ENCODE measurements around the gene WDR82. TPM values are rescaled to one million over a fixed set of nuclear protein-coding genes. Genes with fewer than 3 reads are reported as not detected.
A peak's percentile ranks its signal among the peaks of the same experiment; 100 is the strongest.

WDR82 gene
- total RNA-seq, 1 donor from 2014 or later: 103 TPM

DNA sequence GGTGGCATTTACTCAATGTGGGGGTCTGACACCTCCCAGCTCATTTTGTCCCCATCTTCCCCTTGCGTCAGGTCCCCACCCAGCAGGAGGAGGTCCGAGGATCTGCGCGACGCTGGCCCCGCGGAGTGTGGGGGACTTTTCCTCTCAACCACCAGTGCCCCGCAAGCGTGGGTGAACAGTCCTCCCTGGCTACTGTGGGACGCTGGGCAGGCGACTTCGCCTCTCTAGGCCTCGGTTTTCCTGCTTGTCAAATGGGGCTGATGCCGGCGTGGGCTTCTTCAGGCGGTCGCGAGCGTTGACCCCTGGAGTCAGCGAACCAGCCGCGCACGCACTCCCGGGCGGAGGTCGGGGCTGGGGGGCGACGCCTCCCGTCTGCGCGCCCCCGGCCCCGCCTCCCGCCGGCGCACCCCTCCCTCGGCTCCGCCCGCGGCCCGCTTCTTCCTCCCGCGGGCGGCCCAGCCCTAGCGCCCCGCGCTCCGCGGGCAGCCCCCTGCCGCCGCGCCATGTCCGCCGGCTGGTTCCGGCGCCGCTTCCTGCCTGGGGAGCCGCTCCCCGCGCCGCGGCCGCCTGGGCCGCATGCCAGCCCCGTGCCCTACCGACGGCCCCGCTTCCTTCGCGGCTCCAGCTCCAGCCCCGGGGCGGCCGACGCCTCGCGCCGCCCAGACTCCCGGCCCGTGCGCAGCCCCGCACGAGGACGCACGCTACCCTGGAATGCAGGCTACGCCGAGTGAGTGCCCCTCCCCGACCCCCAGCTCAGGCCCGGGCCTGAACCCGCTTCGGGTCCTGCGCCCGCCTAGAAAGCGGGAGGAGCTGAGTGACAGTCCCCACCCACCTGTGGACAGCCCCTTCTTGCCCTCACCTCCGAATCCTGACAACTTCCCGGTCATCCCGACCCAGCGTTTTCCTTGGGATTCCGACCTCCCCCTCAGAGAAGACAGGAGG is 32.9 kb downstream of the WDR82 start, which contains the start of gene PPM1M:
PPM1M (plus strand) TSS at position 438 of the 942 bp plus-strand sequence; CDS start at position 504, 66 bp downstream.
- peak within 1 kb of the TSS; percentile 88 for H3K27ac Mint-ChIP-seq
- H3K36me3 Mint-ChIP-seq (ENCODE audit: low read depth): peaks cover 55% of the 10 kb centered on the region
- intact Hi-C loops (cut with micrococcal nuclease): loop anchor here (1.0 kb wide), 1 partner anchor 7 kb away; no protein-coding TSS in a partner anchor
- H3K4me3 Mint-ChIP-seq (ENCODE audit: low read depth): peak within 1 kb of the TSS; percentile 83
- DNase-seq (ENCODE audit: low spot score): peak; percentile 61
- no peaks in the 10 kb centered on the region for H3K9me3 Mint-ChIP-seq
- H3K27me3 Mint-ChIP-seq (ENCODE audit: low read depth): no peaks in the 10 kb centered on the region
- H3K4me1 Mint-ChIP-seq (ENCODE audit: low read depth): peaks cover 61% of the 10 kb centered on the region

DNA sequence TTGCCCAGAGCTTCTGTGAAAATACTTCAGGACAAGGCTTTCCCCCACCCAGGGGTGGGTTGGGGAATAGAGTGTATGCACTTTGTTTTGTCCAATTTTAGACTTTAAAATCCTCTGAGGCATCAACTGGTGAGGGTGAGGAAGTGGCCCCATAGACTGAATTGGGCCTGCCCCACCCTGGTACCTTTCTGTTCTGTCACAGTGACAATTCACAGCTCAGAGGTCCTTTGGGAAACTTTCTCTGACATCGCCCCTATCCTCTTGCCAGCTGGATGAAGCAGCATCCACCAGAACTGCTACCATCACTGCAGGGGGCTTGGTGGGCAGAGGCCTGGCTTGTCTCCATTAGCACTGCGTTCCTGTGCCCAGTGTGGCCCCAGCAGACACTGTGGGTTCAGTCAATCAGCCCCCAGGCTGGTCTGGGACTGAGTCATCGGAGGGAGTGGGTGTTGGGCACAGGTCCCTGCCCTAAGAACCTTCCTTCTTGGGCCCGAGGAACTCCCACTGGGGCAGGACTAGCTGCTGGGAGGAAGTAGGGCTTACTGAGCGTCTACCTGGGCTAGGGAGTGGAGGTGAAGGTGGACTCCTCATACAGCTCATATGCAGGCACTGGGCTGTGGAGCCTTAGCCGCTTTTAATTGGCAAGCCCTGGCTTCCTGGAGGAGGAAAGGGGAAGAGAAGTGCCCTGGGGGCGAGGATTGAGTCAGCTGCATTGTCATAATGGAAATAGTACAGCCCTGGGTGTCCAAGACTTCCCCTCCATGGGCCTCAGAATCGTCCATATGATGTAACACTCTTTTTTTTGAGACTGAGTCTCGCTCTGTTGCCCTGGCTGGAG is 34.4 kb downstream of the WDR82 start:
- peak overlapping the region; percentile 88 for H3K27ac Mint-ChIP-seq
- intact Hi-C loops (cut with micrococcal nuclease): no loop called here
- H3K9me3 Mint-ChIP-seq: no peaks in the 10 kb centered on the region
- no peak for DNase-seq (ENCODE audit: low spot score)
- H3K4me1 Mint-ChIP-seq (ENCODE audit: low read depth): peaks cover 60% of the 10 kb centered on the region
- peaks cover 56% of the 10 kb centered on the region for H3K36me3 Mint-ChIP-seq (ENCODE audit: low read depth)
- H3K4me3 Mint-ChIP-seq (ENCODE audit: low read depth): peak overlapping the region; percentile 75
- no peaks in the 10 kb centered on the region for H3K27me3 Mint-ChIP-seq (ENCODE audit: low read depth)

DNA sequence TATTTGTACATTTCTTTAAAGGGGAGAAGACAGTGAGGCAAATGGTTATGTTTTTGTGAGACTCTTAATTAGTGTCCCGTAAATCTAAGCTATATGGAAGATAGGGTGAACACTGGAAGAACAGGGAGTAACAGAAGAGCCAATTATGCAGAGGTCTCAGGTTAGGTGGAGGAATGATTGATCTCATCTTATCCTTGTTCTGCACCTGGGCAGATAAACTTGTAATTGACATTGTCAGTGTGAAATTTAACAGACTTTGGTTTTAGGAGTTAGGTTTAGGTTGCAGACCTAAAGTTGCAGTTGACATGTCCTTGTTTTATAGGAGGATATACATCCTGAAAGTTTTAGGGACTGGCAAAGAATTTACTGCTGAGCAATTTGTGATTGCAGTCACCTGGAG is 36.4 kb downstream of the WDR82 start:
- Mint-ChIP-seq H3K36me3 (ENCODE audit: low read depth) (peaks cover 44% of the 10 kb centered on the region), H3K4me3 (ENCODE audit: low read depth) (no peak overlapping the region), H3K4me1 (ENCODE audit: low read depth) (peaks cover 63% of the 10 kb centered on the region), H3K9me3 (no peaks in the 10 kb centered on the region), H3K27ac (peak overlapping the region; percentile 68), H3K27me3 (ENCODE audit: low read depth) (no peaks in the 10 kb centered on the region)
- intact Hi-C loops (cut with micrococcal nuclease): no loop called here
- DNase-seq (ENCODE audit: low spot score): no peak

DNA sequence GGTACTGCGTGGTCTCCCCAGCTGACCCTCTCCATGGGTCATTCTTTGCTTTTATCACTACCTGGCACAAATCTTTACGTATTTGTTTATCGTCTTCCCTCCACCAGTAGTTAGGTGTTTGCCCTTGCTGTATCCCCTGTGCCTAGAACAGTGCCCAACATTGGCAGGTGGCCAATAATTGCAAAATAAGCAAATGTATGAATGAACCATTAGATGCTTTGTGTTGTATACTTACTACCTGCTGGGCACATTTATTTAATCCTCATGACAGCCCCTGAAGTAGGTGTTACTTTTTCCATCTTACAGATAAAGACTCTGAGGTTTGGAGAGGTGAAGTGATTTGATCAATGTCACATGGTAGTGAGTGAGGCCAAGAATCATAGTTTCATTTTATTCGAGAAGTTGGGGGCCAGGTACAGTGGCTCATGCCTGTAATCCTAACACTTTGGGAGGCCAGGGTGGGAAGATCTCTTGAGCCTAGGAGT is 37.5 kb downstream of the WDR82 start:
- H3K4me1 Mint-ChIP-seq (ENCODE audit: low read depth): peaks cover 61% of the 10 kb centered on the region
- intact Hi-C loops (cut with micrococcal nuclease): loop anchor here (1.0 kb wide), 1 partner anchor 12 kb away; no protein-coding TSS in a partner anchor
- DNase-seq (ENCODE audit: low spot score): no peak

DNA sequence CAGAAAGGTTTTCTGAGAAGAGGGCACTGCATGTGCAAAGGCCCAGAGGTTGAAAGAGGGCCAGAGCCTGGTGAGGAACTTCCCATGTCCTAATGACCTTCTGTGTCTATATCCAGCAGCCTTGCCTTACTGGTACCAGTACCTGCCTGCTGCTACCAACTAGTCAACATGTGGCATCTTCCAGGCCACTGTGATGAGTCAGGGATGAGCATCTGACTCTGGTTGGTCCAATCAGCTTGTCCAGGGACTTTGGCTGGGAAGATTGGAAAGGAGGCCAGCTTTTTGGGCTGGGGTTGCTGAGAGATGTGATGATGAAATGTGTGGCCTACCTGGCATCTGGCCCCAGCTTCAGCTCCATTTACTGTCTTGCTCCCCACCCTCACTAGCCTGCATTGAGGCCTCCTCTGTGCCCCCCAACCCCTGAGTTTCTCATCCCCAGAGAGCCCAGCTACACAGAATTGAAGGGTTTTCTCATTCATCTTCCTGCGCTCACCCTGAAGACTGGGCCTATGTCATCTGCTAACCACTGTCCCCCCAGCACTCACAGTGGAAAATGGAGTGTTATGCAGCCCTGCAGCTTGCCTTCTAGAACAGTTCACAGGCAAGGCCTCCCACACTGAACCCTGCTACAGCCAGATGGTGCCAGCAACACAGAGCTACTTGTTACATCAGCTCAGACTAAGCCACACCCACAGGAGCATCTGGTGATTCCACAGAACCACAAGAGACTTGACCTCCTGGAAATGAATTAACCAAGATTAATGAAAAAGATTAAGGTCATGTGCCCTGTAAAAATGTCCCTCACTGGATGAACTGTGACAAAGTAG is 38.2 kb downstream of the WDR82 start:
- intact Hi-C loops (cut with micrococcal nuclease): no loop called here
- DNase-seq (ENCODE audit: low spot score): peak; percentile 57
- Mint-ChIP-seq H3K27me3 (ENCODE audit: low read depth) (no peaks in the 10 kb centered on the region), H3K27ac (peak overlapping the region; percentile 99), H3K4me1 (ENCODE audit: low read depth) (peaks cover 61% of the 10 kb centered on the region), H3K4me3 (ENCODE audit: low read depth) (peak overlapping the region; percentile 96), H3K9me3 (no peaks in the 10 kb centered on the region), H3K36me3 (ENCODE audit: low read depth) (peaks cover 42% of the 10 kb centered on the region)

More for the DNA sequence above, 37.5 kb downstream of the WDR82 start:
- Mint-ChIP-seq H3K9me3 (no peaks in the 10 kb centered on the region), H3K36me3 (ENCODE audit: low read depth) (peaks cover 36% of the 10 kb centered on the region), H3K27me3 (ENCODE audit: low read depth) (no peaks in the 10 kb centered on the region), H3K4me3 (ENCODE audit: low read depth) (peak overlapping the region; percentile 96), H3K27ac (peak overlapping the region; percentile 99)

DNA sequence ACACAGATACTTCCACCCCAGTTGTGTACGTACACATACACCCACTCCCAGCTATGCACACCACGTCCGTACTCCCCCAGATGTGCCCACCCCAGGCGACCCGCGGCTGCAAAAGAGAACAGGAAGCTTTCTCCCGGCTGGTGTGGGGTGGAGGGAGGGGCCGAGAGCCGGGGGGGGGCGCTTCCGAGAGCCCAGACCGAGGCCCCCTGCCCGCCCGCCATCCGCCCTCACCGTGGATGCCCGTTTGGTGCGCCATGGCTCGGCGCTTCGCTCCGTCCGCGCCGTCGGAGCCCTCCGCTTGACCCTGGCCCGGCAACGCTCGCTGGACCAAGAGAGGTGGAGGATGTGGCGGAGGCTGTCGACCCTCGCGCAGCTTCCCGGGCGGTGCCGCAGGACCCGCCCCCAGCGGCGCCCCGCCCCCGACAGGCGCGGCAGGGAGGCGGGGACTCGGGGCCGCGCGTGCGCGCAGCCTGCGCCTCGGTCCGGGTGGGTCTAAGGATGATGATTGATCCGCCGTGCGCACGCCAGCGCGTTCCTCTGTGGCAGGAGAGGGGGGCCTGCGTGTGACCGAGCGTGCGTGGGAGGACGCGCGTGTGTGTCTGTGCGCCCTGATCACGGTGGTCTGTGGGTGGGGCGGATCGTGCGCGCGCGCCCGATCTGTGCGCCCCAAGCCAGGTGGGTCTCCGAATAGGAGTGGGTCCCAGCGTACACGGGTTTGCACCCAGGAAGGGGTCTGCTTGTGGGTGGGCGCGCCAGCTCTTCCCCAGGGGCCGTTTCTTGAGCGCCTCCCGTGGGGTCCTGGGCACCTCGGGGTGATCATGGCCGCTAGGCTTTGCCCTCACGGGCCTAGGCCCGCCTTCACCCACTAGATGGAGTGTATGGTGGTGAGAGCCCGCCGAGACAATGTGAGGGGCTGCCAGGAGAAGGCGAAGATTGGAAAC is 39.4 kb downstream of the WDR82 start, which contains the start of gene TWF2:
TWF2 (minus strand) TSS at position 398 of the 941 bp plus-strand sequence; CDS start at position 256, 142 bp downstream.
- Mint-ChIP-seq H3K9me3 (no peaks in the 10 kb centered on the region), H3K4me1 (ENCODE audit: low read depth) (peaks cover 51% of the 10 kb centered on the region), H3K27ac (peak within 1 kb of the TSS; percentile 99), H3K4me3 (ENCODE audit: low read depth) (peak within 1 kb of the TSS; percentile 96), H3K36me3 (ENCODE audit: low read depth) (peaks cover 40% of the 10 kb centered on the region), H3K27me3 (ENCODE audit: low read depth) (no peaks in the 10 kb centered on the region)
- peak; percentile 83 for DNase-seq (ENCODE audit: low spot score)
- intact Hi-C loops (cut with micrococcal nuclease): loop anchor here (1.0 kb wide), 2 partner anchors 7 to 39 kb away; partner anchors contain the start of gene WDR82

DNA sequence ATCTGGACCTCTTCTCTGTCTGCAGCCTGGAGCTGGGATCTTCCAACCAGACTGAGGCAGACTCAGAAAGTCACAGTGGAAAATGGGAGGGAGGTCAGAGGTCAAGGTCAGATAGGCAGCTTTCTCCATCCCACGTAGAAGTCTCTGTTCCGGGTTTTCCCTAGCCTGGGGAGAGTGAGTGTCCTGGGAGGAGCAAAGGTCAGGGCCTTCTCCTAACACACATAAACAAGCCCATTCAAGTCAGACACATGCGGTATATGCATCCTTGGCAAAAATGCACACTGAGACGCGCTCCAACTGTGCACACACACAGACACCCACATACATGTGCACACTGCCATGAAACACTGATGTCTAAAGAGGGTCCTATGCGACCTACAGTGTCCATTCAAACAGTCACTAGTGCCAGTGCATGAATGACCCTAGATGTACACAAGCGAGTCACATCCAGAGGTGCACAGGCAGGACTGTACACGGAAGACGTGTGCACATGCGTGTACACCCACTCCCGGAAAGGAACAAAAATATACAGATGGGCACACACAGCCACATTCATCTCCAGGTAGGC is 40.2 kb downstream of the WDR82 start:
- Mint-ChIP-seq H3K9me3 (no peaks in the 10 kb centered on the region), H3K27ac (peak overlapping the region; percentile 86), H3K27me3 (ENCODE audit: low read depth) (no peaks in the 10 kb centered on the region), H3K36me3 (ENCODE audit: low read depth) (peaks cover 41% of the 10 kb centered on the region), H3K4me1 (ENCODE audit: low read depth) (peaks cover 47% of the 10 kb centered on the region), H3K4me3 (ENCODE audit: low read depth) (peak overlapping the region; percentile 96)
- no peak for DNase-seq (ENCODE audit: low spot score)
- intact Hi-C loops (cut with micrococcal nuclease): loop anchor here (1.0 kb wide), 1 partner anchor 8 kb away; no protein-coding TSS in a partner anchor

DNA sequence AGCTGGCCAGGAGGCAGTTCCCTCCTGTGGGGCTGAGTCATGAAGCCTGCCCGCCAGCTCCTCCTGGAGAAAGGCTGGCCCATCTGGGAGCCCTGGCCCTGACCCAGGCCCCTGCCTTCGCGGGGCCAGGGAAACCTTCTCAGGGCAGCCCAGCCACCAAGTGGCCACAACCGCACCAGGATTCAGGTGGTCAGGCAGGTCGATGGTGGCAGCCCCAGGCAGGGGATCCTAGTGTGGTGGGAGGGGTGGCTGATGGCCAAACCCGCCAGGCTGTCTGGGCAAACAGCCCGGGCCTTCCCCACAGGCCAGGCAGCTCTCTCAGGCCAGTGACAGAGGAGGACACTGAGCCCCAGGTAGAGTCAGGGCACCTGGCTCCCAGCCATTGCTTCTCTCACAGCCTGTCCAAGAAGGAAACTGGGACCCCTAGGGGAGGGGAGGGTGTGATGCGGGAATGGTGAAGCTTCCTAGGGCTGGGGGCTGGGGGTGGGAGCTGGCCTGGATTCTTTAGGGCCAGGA is 40.7 kb downstream of the WDR82 start:
- H3K4me1 Mint-ChIP-seq (ENCODE audit: low read depth): peaks cover 47% of the 10 kb centered on the region
- DNase-seq (ENCODE audit: low spot score): no peak

DNA sequence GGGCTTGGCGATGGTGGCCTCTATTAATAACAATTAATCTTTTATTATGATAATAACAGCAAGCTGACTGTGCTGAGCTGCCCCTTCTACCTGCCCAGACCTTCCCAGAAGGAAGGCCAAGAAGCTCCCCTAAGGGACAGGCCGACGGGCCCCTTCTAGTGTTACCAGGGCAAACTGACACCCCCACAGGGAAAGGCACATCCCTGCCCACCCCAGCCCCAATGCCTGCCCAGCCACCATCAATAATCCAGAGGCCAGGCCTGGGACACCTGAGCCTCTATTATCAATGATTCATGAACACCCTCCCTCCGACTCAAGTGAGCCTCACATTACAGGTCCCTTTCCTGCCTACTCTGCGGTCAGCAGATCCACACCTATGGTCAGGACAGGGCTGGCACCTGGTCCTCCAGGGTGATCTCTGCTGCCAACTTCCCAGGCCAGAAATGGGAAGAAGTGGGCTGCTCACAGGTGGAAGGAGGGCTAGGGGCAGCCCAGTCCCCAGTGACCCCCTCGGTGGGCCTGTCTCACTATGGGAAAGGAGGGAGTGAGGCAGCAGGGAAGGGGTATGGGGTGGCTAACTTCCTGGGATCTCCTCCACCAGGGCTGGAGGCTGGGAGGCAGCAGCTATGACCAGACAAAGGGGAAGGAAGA is 41.3 kb downstream of the WDR82 start:
- Mint-ChIP-seq H3K9me3 (no peaks in the 10 kb centered on the region), H3K4me3 (ENCODE audit: low read depth) (peak overlapping the region; percentile 96), H3K27ac (peak overlapping the region; percentile 21), H3K36me3 (ENCODE audit: low read depth) (peaks cover 43% of the 10 kb centered on the region), H3K27me3 (ENCODE audit: low read depth) (no peaks in the 10 kb centered on the region), H3K4me1 (ENCODE audit: low read depth) (peaks cover 45% of the 10 kb centered on the region)
- intact Hi-C loops (cut with micrococcal nuclease): no loop called here
- no peak for DNase-seq (ENCODE audit: low spot score)

More for the DNA sequence above, 40.7 kb downstream of the WDR82 start:
- Mint-ChIP-seq H3K27ac (peak overlapping the region; percentile 86), H3K9me3 (no peaks in the 10 kb centered on the region), H3K4me3 (ENCODE audit: low read depth) (peak overlapping the region; percentile 96), H3K27me3 (ENCODE audit: low read depth) (no peaks in the 10 kb centered on the region), H3K36me3 (ENCODE audit: low read depth) (peaks cover 42% of the 10 kb centered on the region)
- intact Hi-C loops (cut with micrococcal nuclease): loop anchor here (1.0 kb wide), 1 partner anchor 9 kb away; no protein-coding TSS in a partner anchor

DNA sequence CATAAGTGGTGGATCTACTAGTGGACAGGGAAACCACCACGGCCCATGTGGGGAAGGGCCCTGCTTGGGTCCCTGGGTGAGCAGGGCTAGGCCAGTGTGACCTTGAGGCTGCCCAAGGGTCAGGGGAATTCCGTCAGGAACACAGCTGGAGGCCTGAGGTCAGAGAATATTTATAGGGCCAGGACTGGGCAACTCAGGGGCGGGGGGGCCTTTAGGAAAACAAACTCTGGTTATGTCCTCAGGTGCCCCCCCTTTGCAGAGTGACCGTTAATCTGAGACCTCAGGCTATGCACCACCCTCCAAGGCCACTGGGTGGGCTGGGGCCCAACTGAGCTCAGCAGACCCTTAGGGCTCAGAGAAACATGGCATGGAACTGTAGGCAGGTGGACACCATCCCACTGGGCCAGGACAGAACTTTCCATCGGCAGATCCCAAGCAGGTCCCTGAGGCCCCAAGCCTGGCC is 42.0 kb downstream of the WDR82 start:
- no peaks in the 10 kb centered on the region for H3K9me3 Mint-ChIP-seq
- peak overlapping the region; percentile 13 for H3K4me3 Mint-ChIP-seq (ENCODE audit: low read depth)
- peak overlapping the region; percentile 38 for H3K27ac Mint-ChIP-seq
- intact Hi-C loops (cut with micrococcal nuclease): no loop called here
- DNase-seq (ENCODE audit: low spot score): no peak
- H3K36me3 Mint-ChIP-seq (ENCODE audit: low read depth): peaks cover 45% of the 10 kb centered on the region
- peaks cover 43% of the 10 kb centered on the region for H3K4me1 Mint-ChIP-seq (ENCODE audit: low read depth)
- H3K27me3 Mint-ChIP-seq (ENCODE audit: low read depth): no peaks in the 10 kb centered on the region

Data from activated T-helper 2 cell treated with anti-CD3 and anti-CD28 coated beads, Interferon-gamma antibody, Interleukin-2, Interleukin-4, amounts not matched to agents 10 μg/mL and 5 μg/mL and 100 μg/mL, durations not matched to agents 14 hours and 24 hours and 36 hours (primary cell).